Transverse colon (tissue), 4 donors: Measurements from ENCODE around the gene ZNF236. TPM values are rescaled to one million over a fixed set of nuclear protein-coding genes. Genes with fewer than 3 reads are reported as not detected.

Source experiments
- DNase-seq: peaks from one replicate; pipeline ENCODE4 v3.0.0-alpha.2; 2019
- H3K27ac ChIP-seq, 4 donors: fragments of 200-600 bp; sonication (generic); 2 replicates each; pipeline ENCODE4 v1.5.1; 2016 to 2018; ENCODE audit warnings: inconsistent platforms in 4 of 4
- H3K27me3 ChIP-seq: fragments of 200-600 bp; sonication (generic); 2 replicates; pipeline ENCODE4 v1.5.1; 2017; ENCODE audit warnings: inconsistent platforms
- H3K36me3 ChIP-seq, 4 donors: fragments of 200-600 bp; sonication (generic); 2 replicates each; pipeline ENCODE4 v1.5.1; 2017 to 2019; ENCODE audit warnings: inconsistent platforms in 4 of 4
- H3K4me1 ChIP-seq, 4 donors: fragments of 200-600 bp; sonication (generic); 2 replicates each; pipeline ENCODE4 v1.5.1; 2017 to 2020; ENCODE audit warnings: inconsistent platforms in 4 of 4
- H3K4me3 ChIP-seq, 4 donors: fragments of 200-600 bp; sonication (generic); 1 replicate in 1 of 4; 2 replicates in 3 of 4; pipeline versions ENCODE4 v1.5.1 to v1.6.1; 2017 to 2019; ENCODE audit warnings: inconsistent platforms in 4 of 4
- H3K9me3 ChIP-seq, 2 donors: fragments of 200-600 bp; sonication (generic); 2 replicates each; pipeline ENCODE4 v1.5.1; 2017 to 2019; ENCODE audit warnings: inconsistent platforms in 2 of 2
- EP300 ChIP-seq: sonication (generic); formaldehyde crosslinking; IDR thresholded peaks from one replicate; pipeline ENCODE4 v1.6.1; 2017; ENCODE audit warnings: antibody characterized with exemption, low read depth
- POLR2A ChIP-seq: fragments of 450-650 bp; IDR thresholded peaks from one replicate; pipeline ENCODE4 v1.6.1; 2016; ENCODE audit warnings: antibody characterized with exemption, mild to moderate bottlenecking, moderate library complexity
- POLR2AphosphoS5 ChIP-seq, 3 donors: sonication (generic); formaldehyde crosslinking; IDR thresholded peaks; one replicate each; pipeline ENCODE4 v1.6.1; 2016; ENCODE audit warnings: antibody characterized with exemption in 3 of 3
- WGBS, 2 donors: methylation state at CpG; one replicate each; pipeline ENCODE4 v1.1.5; 2018; ENCODE audit warnings: low coverage in 1 of 2; 5-methylcytosine and 5-hydroxymethylcytosine counted together
- in situ Hi-C, 4 donors: fragments of 200-750 bp; cut with MboI; loops; one replicate each; pipeline versions ENCODE4 v1.15.0 to v1.15.1; 2017; ENCODE audit warnings: low sequenced_read_pairs in 3 of 4, low pct_ligation_motif_present in 1 of 4, low pct_unique_long_range_greater_than_20kb in 1 of 4
- intact Hi-C: fragments of 100-400 bp; cut with DNase I; formaldehyde crosslinking; loops from one replicate; pipeline ENCODE4 v1.15.1; 2023; ENCODE audit warnings: low total_unique reads
- total RNA-seq, 4 donors: library from RNA; depleted of rRNA; stranded (reverse); fragments of >200 nt; gene quantifications; one replicate each; pipeline ENCODE4 v1.1.0, GENCODE V29; 2016
- TF ChIP-seq, protein P1 (sequence below), 5 experiments: fragments of 200-600 bp in 3 of 5; fragments of 450-650 bp in 2 of 5; sonication (generic) in 3 of 5; IDR thresholded peaks; 1 replicate in 2 of 5; 2 replicates in 3 of 5; pipeline ENCODE4 v1.5.1; 2016 to 2017; ENCODE audit warnings: antibody characterized with exemption in 5 of 5, inconsistent platforms in 3 of 5, mild to moderate bottlenecking in 2 of 5, moderate library complexity in 1 of 5

ZNF236 gene
- total RNA-seq, 4 donors from 2014 or later: 18.3 to 82.8 (median 43.7) TPM

DNA sequence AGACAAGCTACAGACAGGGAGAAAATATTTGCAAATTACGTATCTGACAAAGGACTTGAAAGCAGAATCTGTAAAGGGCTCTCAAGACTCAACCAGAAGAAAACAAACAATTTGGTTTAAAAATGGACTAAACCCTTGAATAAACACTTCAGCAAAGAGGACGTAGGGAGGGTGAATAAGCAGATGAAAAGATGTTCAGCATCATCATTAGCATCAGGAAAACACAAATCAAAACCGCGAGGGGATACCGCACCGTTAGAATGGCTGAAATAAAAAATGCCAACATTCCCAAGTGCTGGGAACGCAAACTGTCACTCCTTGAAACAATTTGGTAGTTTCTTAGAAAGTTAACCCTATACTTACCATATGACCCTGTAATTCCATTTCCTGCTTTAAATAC is 173.5 kb downstream of the ZNF236 start:
- intact Hi-C loops (loop anchor here (5.0 kb wide), 2 partner anchors 211 to 584 kb away; no protein-coding TSS in a partner anchor), in situ Hi-C loops (loop anchor here (10.0 to 25.0 kb wide), 4 partner anchors 184 to 666 kb away; partner anchors contain the start of gene ZNF236 (in 1 of the 4))
- Histone ChIP-seq H3K27me3 (no peaks in the 10 kb centered on the region), H3K4me3 (no peak overlapping the region), H3K9me3 (no peaks in the 10 kb centered on the region), H3K27ac (no peak overlapping the region), H3K36me3 (no peaks in the 10 kb centered on the region), H3K4me1 (peaks cover 0 to 6% (median 2%) of the 10 kb centered on the region in 4 donors)
- no peak for TF ChIP-seq EP300
- no peak for TF ChIP-seq POLR2A
- no peak for TF ChIP-seq POLR2AphosphoS5 (IDR thresholded peaks at IDR 0.05)
- TF ChIP-seq, protein P1, sequence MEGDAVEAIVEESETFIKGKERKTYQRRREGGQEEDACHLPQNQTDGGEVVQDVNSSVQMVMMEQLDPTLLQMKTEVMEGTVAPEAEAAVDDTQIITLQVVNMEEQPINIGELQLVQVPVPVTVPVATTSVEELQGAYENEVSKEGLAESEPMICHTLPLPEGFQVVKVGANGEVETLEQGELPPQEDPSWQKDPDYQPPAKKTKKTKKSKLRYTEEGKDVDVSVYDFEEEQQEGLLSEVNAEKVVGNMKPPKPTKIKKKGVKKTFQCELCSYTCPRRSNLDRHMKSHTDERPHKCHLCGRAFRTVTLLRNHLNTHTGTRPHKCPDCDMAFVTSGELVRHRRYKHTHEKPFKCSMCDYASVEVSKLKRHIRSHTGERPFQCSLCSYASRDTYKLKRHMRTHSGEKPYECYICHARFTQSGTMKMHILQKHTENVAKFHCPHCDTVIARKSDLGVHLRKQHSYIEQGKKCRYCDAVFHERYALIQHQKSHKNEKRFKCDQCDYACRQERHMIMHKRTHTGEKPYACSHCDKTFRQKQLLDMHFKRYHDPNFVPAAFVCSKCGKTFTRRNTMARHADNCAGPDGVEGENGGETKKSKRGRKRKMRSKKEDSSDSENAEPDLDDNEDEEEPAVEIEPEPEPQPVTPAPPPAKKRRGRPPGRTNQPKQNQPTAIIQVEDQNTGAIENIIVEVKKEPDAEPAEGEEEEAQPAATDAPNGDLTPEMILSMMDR (IDR thresholded peaks at IDR 0.05): no peak
- no peak for DNase-seq
- WGBS, 2 donors: 58 to 70% methylated on average over 7 of the region's 7 CpGs

DNA sequence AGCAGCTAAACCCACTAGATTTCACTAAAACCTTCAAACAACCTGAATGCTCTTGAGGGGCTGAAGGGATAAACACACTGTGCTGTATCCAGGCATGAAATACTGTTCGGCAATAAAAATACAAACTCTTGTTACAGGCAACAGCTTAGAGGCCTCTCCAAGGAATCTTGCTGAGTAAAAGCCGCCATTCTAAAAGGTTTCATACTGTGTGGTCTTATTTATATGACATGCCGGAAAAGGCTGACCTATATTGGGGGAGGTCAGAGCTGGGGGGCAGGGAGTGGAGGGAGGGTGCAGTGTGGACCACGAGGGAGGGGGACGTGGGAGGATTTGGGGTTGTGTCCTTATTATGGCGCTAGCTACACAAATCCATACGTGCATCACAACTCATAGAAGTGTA is 174.1 kb downstream of the ZNF236 start:
- 75 to 79% methylated on average over 7 of the region's 7 CpGs for WGBS, 2 donors
- DNase-seq: no peak
- TF ChIP-seq, protein P1 (IDR thresholded peaks at IDR 0.05): no peak
- TF ChIP-seq POLR2AphosphoS5 (IDR thresholded peaks at IDR 0.05) (no peak), EP300 (no peak), POLR2A (no peak)
- intact Hi-C loops (loop anchor here (5.0 kb wide), 2 partner anchors 211 to 584 kb away; no protein-coding TSS in a partner anchor), in situ Hi-C loops (loop anchor here (10.0 to 25.0 kb wide), 4 partner anchors 184 to 666 kb away; partner anchors contain the start of gene ZNF236 (in 1 of the 4))
- no peak overlapping the region for H3K27ac ChIP-seq
- no peaks in the 10 kb centered on the region for H3K27me3 ChIP-seq
- H3K9me3 ChIP-seq: no peaks in the 10 kb centered on the region
- H3K36me3 ChIP-seq: no peaks in the 10 kb centered on the region
- H3K4me3 ChIP-seq: no peak overlapping the region
- H3K4me1 ChIP-seq: peaks cover 0 to 6% (median 2%) of the 10 kb centered on the region in 4 donors

GRCh38 chr18:76997951-76998808 is 175.8 kb downstream of the ZNF236 start:
- H3K27me3 ChIP-seq: no peaks in the 10 kb centered on the region
- intact Hi-C loops (loop anchor here (5.0 kb wide), 2 partner anchors 209 to 586 kb away; no protein-coding TSS in a partner anchor), in situ Hi-C loops (loop anchor here (10.0 to 25.0 kb wide), 4 partner anchors 186 to 664 kb away; partner anchors contain the start of gene ZNF236 (in 1 of the 4))
- DNase-seq: no peak
- no peak overlapping the region for H3K27ac ChIP-seq
- H3K4me1 ChIP-seq: peaks cover 0 to 6% (median 2%) of the 10 kb centered on the region in 4 donors
- no peak overlapping the region for H3K4me3 ChIP-seq
- no peaks in the 10 kb centered on the region for H3K9me3 ChIP-seq
- no peak for TF ChIP-seq POLR2AphosphoS5 (IDR thresholded peaks at IDR 0.05)
- TF ChIP-seq, protein P1 (IDR thresholded peaks at IDR 0.05): no peak
- no peak for TF ChIP-seq EP300
- TF ChIP-seq POLR2A: no peak
- 83 to 91% methylated on average over 7 to 38 of the region's 38 CpGs for WGBS, 2 donors
- no peaks in the 10 kb centered on the region for H3K36me3 ChIP-seq

DNA sequence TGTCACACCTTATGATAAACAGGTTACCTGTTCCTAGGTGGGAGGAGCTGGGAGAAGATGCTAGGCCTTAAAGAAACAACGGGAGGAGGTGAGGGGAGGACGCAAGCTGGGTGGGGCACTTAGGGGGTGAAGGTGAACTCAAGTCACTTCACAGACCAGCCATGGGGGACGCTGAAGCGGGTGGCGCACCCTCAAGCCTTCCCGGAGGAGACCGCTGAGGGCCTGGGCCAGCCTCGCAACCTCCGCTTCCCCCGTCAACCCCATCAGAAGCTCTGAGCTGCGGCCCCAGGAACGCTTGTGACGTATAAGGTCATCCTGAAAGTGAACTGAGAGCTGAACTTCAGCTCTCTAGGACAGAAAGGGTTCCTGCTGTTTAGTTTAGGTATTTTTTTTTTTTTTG is 176.7 kb downstream of the ZNF236 start:
- intact Hi-C loops (loop anchor here (5.0 kb wide), 2 partner anchors 208 to 587 kb away; no protein-coding TSS in a partner anchor), in situ Hi-C loops (loop anchor here (10.0 to 25.0 kb wide), 4 partner anchors 187 to 663 kb away; partner anchors contain the start of gene ZNF236 (in 1 of the 4))
- no peak for TF ChIP-seq EP300
- TF ChIP-seq POLR2AphosphoS5 (IDR thresholded peaks at IDR 0.05): no peak
- no peak for TF ChIP-seq POLR2A
- TF ChIP-seq, protein P1 (IDR thresholded peaks at IDR 0.05): no peak
- Histone ChIP-seq H3K4me1 (peaks cover 0 to 6% (median 2%) of the 10 kb centered on the region in 4 donors), H3K27ac (no peak overlapping the region), H3K36me3 (no peaks in the 10 kb centered on the region), H3K27me3 (no peaks in the 10 kb centered on the region), H3K9me3 (no peaks in the 10 kb centered on the region), H3K4me3 (no peak overlapping the region)
- 77 to 85% methylated on average over 6 to 13 of the region's 13 CpGs for WGBS, 2 donors
- DNase-seq: no peak
